GM18873 (cell line): ENCODE results near the gene TFPT.

Source experiments
- ATAC-seq: cut with Tn5 transposase; IDR thresholded peaks from one replicate; pipeline ENCODE4 v1.9.1; 2021; ENCODE audit warnings: mild to moderate bottlenecking, moderate library complexity, moderate number of reproducible peaks; ENCODE audit not compliant: unreplicated experiment, low FRiP score

TFPT gene

DNA sequence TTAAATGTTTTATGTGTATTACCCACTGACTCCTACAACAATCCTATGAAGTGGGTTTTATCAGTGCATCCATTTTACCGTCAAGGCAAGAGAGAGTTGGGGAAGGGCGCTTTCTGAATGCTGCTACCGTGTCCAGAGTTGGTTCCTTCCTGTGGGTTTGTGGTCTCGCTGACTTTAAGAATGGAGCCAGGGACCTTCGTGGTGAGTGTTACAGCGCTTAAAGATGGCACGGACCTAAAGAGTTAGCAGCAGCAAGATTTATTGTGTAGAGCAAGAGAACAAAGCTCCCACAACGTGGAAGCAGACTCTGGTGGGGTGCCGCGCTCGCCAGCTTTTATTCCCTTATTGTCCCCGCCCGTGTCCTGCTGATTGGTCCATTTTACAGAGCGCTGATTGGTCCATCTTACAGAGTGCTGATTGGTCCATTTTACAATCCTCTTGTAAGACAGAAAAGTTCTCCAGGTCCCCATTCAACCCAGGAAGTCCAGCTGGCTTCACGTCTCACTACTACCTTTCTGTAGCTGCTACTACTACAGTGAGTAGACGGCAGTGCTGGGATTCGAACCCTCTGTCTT, 20.9 kb downstream of the TFPT start:
- ATAC-seq, result no peak

DNA sequence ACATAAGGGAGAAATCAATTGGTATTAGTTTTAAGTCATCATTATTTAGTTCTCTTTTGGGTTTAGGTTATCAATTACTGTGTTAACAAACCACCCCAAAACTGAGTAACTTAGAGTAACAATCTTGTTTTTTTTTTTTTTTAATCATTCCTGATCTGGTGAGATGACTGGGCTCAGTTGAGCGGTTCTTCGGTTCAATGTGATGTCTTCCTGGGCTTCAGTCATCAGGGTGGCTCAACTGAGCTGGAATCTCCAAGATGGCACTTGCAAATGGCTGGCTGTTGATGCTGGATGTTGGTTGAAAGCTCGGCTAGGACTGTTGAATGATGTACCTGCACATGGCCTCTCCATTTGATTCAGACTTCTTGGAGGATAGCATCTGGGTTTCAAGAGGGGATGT, 31.0 kb downstream of the TFPT start:
- ATAC-seq, result no peak

DNA sequence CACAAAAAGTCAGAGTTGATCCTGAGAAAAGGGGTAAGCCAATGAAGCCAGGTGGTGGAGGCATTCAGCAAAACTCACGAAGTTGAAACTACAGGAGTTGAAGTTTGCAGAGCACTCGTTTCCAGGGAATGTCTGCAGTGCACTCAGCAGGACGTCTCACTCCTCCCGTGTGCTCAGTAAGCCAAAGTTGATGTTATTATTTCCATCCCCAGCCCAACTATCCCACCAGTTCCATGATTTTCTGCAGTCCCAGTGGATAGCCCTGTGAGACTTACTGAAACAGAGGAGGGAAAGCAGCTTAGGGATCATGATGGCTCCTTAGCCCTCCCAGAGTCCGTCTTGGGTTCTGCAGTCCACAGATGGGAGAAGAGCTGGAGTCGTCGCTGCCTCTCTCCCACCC, 34.4 kb downstream of the TFPT start, which contains the start of gene TARM1:
TSS of gene TARM1 (minus strand) at position 334 of the 400 bp plus-strand sequence. CDS start at position 309, 25 bp downstream.
- ATAC-seq, result no peak

DNA sequence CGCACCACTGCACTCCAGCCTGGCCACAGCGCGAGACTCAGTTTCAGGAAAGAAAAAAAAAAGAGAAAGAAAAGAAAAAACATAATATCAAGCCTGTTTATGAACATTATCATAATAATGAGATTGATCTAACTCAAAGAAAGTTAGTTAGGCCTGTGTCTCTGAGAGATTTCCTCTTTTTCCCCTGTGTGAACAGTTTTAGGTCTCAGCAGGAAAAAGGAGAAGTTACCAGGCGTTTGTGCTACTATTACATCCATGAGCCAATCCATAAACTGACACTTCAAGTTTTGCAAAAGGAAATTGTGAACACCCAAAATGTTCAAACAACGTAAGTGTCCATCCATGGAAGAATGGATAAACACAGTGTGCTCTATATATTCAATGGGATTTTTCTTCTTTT, 38.1 kb downstream of the TFPT start:
- no peak for ATAC-seq

DNA sequence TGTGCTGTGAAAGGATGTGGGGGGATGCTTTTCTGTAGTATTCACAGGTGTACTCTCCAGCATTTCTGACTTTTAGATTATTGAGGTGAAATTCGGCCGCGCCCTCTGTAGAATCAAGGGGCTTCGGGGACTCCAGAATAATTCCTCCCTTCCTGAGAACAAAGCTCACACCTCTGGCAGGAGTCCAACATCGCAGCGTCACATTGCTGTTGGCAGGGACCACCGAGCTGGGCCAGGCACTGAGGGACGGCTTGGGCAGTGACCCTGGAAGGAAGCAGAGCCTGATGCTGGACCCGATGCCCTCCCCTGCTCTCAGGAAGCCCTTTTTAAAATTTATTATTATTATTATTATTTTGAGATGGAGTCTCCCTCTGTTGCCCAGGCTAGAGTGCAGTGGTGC, 40.6 kb downstream of the TFPT start:
- no peak for ATAC-seq

DNA sequence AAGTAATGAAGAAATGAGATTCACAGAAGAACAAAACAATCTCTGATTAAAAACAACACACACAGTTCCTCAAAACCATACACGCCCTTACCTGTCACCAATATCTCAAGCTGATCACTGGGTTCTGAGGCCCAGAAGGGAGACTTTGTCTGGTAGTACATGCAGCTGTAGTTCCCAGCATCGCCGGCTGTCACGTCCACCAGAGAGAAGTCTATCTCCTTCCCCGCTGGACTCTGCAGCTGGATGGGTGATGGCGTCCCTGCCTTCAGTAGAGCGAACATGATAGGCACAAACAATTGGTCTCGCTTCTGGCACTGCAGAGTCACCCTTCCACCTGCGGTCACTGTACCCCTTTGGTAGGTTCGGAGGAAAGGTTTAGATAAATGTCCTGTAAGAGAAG, 41.6 kb downstream of the TFPT start:
- ATAC-seq, result no peak

DNA sequence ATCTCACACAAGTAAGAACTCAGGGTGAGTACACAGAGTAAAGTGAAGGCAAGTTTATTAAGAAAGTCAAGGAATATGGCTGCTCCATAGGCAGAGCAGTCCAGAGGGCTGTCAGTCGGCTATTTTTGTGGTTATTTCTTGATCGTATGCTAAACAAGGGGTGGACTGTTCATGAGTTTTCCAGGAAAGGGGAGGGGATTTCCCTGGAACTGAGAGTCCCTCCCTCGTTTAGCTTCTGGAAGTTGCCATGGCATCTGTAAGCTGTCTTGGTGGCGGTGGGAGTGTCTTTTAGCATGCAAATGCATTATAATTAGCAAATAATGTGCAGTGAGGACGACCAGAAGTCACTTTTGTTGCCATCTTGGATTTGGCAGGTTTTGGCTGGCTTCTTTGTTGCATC, 46.0 kb downstream of the TFPT start:
- ATAC-seq, result no peak

DNA sequence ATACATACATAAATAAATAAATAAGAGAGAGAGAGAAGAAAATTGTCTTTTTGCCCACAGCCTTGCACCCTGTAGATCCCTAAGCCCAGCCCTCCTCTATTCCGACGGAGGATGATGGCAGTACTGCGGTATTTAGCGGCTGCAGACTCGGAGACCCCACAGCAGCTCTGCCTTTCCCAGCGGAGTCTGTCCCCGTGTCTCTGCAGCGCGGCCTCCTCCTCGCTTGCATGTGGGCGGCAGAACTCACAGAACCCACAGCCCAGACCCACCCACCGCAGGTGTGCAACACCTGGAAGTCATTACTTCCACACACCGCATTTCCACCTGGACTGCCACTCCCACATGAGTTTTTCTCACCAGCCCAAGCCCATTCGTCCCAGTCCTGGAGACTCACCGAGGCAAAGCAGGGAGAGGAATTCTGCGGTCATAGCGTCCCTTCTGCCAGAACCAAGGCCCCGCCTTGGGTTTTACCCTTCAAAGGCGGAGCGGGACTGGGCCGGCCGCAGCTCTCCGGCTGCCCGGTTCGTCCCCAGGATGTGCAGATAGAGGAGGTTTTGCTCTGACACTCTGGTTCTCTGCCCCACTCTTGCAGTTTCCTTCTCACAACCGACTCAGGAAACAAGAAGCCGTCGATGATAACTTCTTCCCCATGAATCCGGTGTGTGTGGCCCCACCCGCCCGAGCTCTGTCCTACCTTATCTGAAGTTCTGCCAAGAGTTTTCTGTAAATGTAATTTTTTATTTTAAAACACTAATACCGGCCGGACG, 51.9 kb downstream of the TFPT start, which contains the start of gene VSTM1:
TSS of gene VSTM1 (minus strand) at position 548 of the 767 bp plus-strand sequence. CDS start at position 428, 120 bp downstream.
- no peak for ATAC-seq

DNA sequence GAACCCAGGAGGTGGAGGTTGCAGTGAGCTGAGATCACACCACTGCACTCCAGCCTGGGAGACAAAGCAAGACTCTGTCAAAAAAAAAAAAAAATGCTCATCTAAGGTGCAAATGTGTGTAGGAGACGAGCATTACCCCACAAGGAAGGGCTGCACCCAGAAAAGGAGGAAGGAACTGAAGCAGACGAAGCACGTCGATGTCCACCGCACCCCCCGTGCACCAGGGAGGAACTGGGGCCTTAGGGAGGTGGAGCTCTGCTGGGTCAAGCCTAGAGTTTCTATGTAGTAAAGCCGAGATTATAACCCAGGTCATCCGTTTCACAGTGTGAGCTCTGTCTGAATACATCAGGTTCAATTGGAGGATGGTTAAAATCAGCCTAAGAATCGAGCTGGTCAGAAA, 52.8 kb downstream of the TFPT start:
- ATAC-seq, result no peak
